Psoas muscle (tissue), 8 donors: Measurements from ENCODE around the gene KRT16. TPM values are rescaled to one million over a fixed set of nuclear protein-coding genes. Genes with fewer than 3 reads are reported as not detected.
"Not testable (repeated sequence)": the region's sequence is repeated elsewhere in the genome, so short reads cannot be mapped to it uniquely, and the experiment has no call there.

Experiments used
- ATAC-seq, 4 donors: fragments of 200-7000 bp; cut with Tn5 transposase; one replicate each; pipeline ENCODE4 v1.9.1; 2020; ENCODE audit warnings: moderate library complexity in 3 of 4, mild to moderate bottlenecking in 2 of 4
- DNase-seq, 2 donors: peaks; one replicate each; pipeline ENCODE4 v3.0.0-alpha.2; 2020
- H3K27ac ChIP-seq: fragments of 200-600 bp; one replicate; pipeline ENCODE4 v1.8.0; 2022
- H3K27me3 ChIP-seq, 3 donors: fragments of 200-600 bp in 1 of 3; one replicate each; pipeline versions ENCODE4 v1.6.1 to v1.8.0; 2013 to 2022; ENCODE audit warnings: low read length in 2 of 3, mild to moderate bottlenecking in 2 of 3, moderate library complexity in 1 of 3; ENCODE audit not compliant: insufficient read depth in 3 of 3
- H3K36me3 ChIP-seq, 2 donors: fragments of 200-600 bp in 1 of 2; one replicate each; pipeline versions ENCODE4 v1.6.1 to v1.8.0; 2013 to 2022; ENCODE audit warnings: low read depth in 1 of 2, mild to moderate bottlenecking in 1 of 2, moderate library complexity in 1 of 2; ENCODE audit not compliant: insufficient read depth in 1 of 2
- H3K4me1 ChIP-seq: fragments of 200-600 bp; one replicate; pipeline ENCODE4 v1.8.0; 2022
- H3K4me3 ChIP-seq: fragments of 200-600 bp; one replicate; pipeline ENCODE4 v1.8.0; 2022; ENCODE audit warnings: mild to moderate bottlenecking
- H3K9me3 ChIP-seq: fragments of 200-600 bp; one replicate; pipeline ENCODE4 v1.8.0; 2022
- WGBS, 3 donors: extraction: QIAGEN DNeasy Blood & Tissue Kit; methylation state at CpG; one replicate each; pipeline versions ENCODE4 v1.1.6 to v1.1.7; 2013; 5-methylcytosine and 5-hydroxymethylcytosine counted together
- intact Hi-C, 2 donors: fragments of 100-400 bp; cut with DNase I; formaldehyde crosslinking; loops; one replicate each; pipeline versions ENCODE4 v1.11.0 to v1.14.2; 2022
- polyA plus RNA-seq, 3 donors: library from polyadenylated mRNA; stranded (reverse); fragments of 200-250 nt; gene quantifications; one replicate each; pipeline ENCODE4 v1.2.3, GENCODE V29; 2013
- total RNA-seq, 4 donors: library from RNA; stranded (reverse); fragmentation: NEBNext Ultra II Directional in 2 of 4; extraction: Animal tissue kit (Norgen Biotek cat#: 25700) in 2 of 4; gene quantifications; one replicate each; pipeline versions ENCODE4 v1.2.1 to v1.2.4, GENCODE V29; 2021 to 2023
- TF ChIP-seq, protein P1 (sequence below): fragments of 200-600 bp; IDR thresholded peaks from one replicate; pipeline ENCODE4 v1.8.0; 2022; ENCODE audit warnings: antibody characterized with exemption
- donor health status: healthy with polysubstance abuse.
- donor health status: DM: no; HTN: no; CAD: no; lungs with moderate emphysema.
- donor health status: Bipolar disorder and iron deficiency.
- donor health status: healthy.
- donor health status: DM: yes; HTN: yes; CAD: no.
- donor health status: DM: no; HTN: no; CAD: no.
- donor health status: DM: no; HTN: no; CAD: no.
- donor health status: DM: yes; HTN: yes; CAD: no.

KRT16 gene
- total and polyA plus RNA-seq, 7 donors = 0.07 to 0.26 (median 0.15) TPM; not detected in 3

DNA sequence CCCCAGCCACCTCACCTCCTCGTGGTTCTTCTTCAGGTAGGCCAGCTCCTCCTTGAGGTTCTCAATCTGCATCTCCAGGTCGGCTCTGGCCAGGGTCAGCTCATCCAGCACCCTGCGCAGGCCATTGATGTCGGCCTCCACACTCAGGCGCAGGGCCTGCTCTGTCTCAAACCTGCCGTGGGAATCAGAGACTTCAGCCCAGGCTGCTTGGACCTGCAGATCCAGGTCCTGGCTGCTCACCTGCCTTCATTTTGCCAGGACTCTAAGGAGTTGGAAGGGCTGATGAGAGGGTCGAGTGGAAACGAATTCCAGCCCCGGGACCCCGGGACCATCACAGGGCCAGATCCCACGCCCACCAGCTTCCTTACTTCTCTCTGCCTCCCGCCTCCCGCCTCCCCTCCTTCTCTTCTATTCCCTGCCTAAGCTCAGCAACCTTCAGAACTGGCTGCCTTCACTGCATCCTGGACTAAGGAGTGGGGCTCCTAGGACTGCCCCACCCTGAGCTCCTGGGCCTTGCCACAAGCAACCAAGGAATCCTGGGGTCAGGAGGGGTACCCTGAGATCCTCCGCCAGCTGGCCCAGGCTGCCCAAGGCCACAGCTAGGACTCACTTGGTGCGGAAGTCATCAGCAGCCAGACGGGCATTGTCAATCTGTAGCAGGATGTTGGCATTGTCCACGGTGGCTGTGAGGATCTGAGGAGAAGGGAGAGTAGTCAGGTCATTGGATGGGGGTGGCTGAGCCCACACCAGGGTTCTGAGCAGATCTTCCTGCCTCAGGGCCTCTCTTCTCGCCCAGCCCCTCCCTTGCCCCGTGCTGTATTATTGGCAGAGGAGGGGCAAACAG is 10.0 kb upstream of the KRT16 start:
- H3K9me3 ChIP-seq, H3K27ac ChIP-seq, ATAC-seq, DNase-seq, intact Hi-C loops, H3K4me3 ChIP-seq, H3K36me3 ChIP-seq, H3K4me1 ChIP-seq: not testable (repeated sequence)
- H3K27me3 ChIP-seq = peaks cover 0 to 11% (median 2%) of the 10 kb centered on the region in 3 donors
- 66 to 77% (median 71%) methylated on average over 18 to 19 of the region's 19 CpGs for WGBS, 3 donors

DNA sequence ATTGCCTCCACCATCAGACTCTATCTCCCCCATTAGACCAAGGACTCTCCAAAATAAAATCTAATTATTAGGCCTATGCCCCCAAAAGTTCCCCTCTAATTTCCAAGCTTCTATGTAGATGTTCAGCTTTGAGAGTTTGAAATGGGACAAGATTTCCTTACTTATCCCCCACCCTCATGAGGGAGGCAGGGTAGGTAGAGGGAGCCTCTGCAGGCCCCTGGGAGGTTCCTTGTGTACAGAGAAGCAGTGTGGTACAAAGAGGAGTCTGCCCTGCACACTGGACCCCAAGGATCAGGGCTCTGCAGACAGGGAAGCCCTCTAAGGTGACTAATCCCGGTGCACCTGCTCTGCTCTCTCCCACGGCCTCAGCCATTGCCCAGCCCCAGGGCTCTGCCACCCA is 9.3 kb upstream of the KRT16 start:
- no peaks in the 10 kb centered on the region for H3K9me3 ChIP-seq
- no peak for DNase-seq
- no peak overlapping the region for H3K4me3 ChIP-seq
- ATAC-seq = no peak
- H3K27ac ChIP-seq = no peak overlapping the region
- peaks cover 0 to 11% (median 2%) of the 10 kb centered on the region in 3 donors for H3K27me3 ChIP-seq
- H3K36me3 ChIP-seq = no peaks in the 10 kb centered on the region
- TF ChIP-seq, protein P1, sequence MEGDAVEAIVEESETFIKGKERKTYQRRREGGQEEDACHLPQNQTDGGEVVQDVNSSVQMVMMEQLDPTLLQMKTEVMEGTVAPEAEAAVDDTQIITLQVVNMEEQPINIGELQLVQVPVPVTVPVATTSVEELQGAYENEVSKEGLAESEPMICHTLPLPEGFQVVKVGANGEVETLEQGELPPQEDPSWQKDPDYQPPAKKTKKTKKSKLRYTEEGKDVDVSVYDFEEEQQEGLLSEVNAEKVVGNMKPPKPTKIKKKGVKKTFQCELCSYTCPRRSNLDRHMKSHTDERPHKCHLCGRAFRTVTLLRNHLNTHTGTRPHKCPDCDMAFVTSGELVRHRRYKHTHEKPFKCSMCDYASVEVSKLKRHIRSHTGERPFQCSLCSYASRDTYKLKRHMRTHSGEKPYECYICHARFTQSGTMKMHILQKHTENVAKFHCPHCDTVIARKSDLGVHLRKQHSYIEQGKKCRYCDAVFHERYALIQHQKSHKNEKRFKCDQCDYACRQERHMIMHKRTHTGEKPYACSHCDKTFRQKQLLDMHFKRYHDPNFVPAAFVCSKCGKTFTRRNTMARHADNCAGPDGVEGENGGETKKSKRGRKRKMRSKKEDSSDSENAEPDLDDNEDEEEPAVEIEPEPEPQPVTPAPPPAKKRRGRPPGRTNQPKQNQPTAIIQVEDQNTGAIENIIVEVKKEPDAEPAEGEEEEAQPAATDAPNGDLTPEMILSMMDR = no peak
- WGBS, 3 donors = 88 to 93% (median 93%) methylated on average over 2 of the region's 2 CpGs
- no peaks in the 10 kb centered on the region for H3K4me1 ChIP-seq
- intact Hi-C loops = no loop called here

DNA sequence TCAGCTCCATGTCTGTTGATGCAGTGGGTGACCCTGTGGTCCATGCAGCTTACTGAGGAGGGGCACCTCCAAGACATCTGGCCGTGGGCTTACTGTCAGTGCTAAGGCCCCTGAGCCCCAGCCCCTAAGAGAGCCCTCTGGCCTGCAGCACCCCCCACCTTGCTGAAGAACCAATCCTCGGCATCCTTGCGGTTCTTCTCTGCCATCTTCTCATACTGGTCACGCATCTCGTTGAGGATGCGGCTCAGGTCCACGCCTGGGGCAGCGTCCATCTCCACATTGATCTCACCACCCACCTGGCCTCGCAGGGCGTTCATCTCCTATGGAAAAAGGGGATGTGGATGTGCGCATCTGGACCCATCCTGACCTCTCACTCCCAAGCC is 8.9 kb upstream of the KRT16 start:
- H3K4me3 ChIP-seq, H3K4me1 ChIP-seq, H3K27ac ChIP-seq, ATAC-seq, intact Hi-C loops, H3K36me3 ChIP-seq, DNase-seq, H3K9me3 ChIP-seq: not testable (repeated sequence)
- peaks cover 0 to 11% (median 2%) of the 10 kb centered on the region in 3 donors for H3K27me3 ChIP-seq
- 94 to 97% (median 95%) methylated on average over 11 of the region's 11 CpGs for WGBS, 3 donors

DNA sequence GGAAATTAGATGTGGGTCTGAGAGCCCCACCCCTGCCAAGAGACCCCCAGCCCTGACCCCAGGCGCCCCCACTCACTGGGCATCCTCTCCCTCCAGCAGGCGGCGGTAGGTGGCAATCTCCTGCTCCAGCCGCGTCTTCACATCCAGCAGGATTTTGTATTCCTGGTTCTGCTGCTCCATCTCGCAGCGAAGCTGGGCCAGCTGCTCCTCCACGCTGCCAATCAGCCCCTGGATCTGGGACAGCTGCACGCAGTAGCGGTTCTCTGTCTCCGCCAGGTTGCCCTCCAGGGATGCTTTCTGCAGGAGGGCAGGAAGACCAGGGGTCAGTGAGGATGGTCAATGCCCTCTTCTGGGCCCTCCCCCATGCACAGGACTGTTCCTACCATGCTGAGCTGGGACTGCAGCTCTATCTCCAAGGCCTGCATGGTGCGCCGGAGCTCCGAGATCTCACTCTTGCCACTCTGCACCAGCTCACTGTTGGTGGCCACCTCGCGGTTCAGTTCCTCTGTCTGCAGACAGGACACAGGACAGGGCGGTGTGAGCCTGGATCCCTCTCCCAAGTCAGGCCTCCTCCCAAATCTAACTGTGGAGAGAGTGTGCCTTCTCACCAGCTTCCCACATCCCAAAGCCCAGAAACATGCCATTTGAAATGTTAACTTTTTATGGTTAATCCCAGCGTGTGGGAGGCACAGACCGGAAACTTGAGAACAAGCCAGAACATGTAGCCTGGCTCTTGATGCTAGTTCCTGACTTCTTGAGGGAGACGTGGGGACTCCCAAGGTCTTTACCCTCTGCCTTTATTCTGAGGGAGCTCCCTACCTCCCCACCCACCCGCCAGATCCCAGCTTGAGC is 8.2 kb upstream of the KRT16 start:
- Histone ChIP-seq H3K4me3 (no peak overlapping the region), H3K36me3 (no peaks in the 10 kb centered on the region), H3K4me1 (no peaks in the 10 kb centered on the region), H3K27ac (no peak overlapping the region), H3K27me3 (peaks cover 0 to 11% (median 2%) of the 10 kb centered on the region in 3 donors), H3K9me3 (no peaks in the 10 kb centered on the region)
- intact Hi-C loops = no loop called here
- TF ChIP-seq, protein P1 = no peak
- ATAC-seq = no peak
- no peak for DNase-seq
- 33 to 46% (median 34%) methylated on average over 21 of the region's 21 CpGs for WGBS, 3 donors

DNA sequence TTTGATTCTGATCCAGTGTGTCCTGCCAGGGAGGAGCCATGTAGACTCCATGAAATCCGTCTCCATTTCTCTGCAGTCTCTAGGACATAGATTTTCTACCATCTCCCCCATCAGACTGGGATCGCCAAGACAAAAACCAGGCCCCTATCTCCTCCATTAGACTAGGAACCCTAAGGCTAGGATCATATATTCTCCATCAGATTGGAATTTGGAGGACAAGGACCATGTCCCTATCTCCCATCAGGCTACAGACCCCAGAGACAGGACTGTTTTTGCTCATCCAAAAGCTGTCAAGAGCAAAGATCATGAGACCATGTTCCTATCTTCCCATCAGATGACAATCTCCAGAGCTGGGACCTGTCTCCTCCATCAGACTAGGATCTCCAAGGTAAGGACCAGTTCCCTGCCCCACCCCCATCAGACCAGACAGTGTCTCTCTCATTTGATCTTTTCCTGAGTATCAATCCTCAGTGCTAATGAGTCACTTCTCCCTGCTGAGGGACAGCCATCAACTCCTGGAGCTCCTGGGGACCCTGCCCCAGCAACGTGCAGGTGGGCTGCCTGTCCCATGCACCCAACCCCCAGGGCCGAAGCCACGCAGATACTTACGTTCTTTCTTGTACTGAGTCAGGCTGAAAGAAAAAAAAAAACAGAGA is 7.5 kb upstream of the KRT16 start:
- intact Hi-C loops, ATAC-seq, H3K4me1 ChIP-seq, H3K36me3 ChIP-seq, DNase-seq, H3K9me3 ChIP-seq, H3K27ac ChIP-seq, H3K4me3 ChIP-seq: not testable (repeated sequence)
- peaks cover 0 to 11% (median 2%) of the 10 kb centered on the region in 3 donors for H3K27me3 ChIP-seq
- 66 to 76% (median 69%) methylated on average over 6 of the region's 6 CpGs for WGBS, 3 donors
